Naive thymus-derived CD8-positive, alpha-beta T cell (primary cell): ENCODE measurements around the gene TSC22D1. TPM values are rescaled to one million over a fixed set of nuclear protein-coding genes. Genes with fewer than 3 reads are reported as not detected.
A peak's percentile ranks its signal among the peaks of the same experiment; 100 is the strongest.

Experiments used
- ATAC-seq, 2 donors: fragments of 150-1000 bp; cut with Tn5 transposase in 1 of 2; sonication (Bioruptor Pico), chemical (Tn5 transposase) in 1 of 2; 1 replicate in 1 of 2; 2 replicates in 1 of 2; pipeline ENCODE4 v1.10.0; 2021; ENCODE audit warnings: mild to moderate bottlenecking in 2 of 2, moderate library complexity in 2 of 2
- POLR2A ChIA-PET: fragments of 350-600 bp; sonication (Branson Sonifier 250); formaldehyde crosslinking; loops from one replicate; lab custom pipeline; 2021; ENCODE audit warnings: antibody characterized with exemption; lab: Charles Lee
- DNase-seq, 10 donors: peaks; one replicate each; pipeline versions ENCODE4 v3.0.0 to v3.0.0-alpha.2; 2020 to 2022
- H3K27ac Mint-ChIP-seq, 10 donors: one replicate each; pipeline ENCODE4 v1.8.0; 2020 to 2022; ENCODE audit warnings: mild to moderate bottlenecking in 10 of 10, mixed read lengths in 10 of 10, moderate library complexity in 4 of 10, inconsistent platforms in 1 of 10
- H3K27me3 Mint-ChIP-seq, 5 donors: one replicate each; pipeline ENCODE4 v1.8.0; 2021 to 2022; ENCODE audit warnings: mixed read lengths in 5 of 5
- H3K36me3 Mint-ChIP-seq, 3 donors: one replicate each; pipeline ENCODE4 v1.8.0; 2020 to 2022; ENCODE audit warnings: mixed read lengths in 3 of 3, mild to moderate bottlenecking in 2 of 3, inconsistent platforms in 1 of 3
- H3K4me1 Mint-ChIP-seq, 4 donors: one replicate each; pipeline ENCODE4 v1.8.0; 2021 to 2022; ENCODE audit warnings: mixed read lengths in 4 of 4
- H3K4me3 Mint-ChIP-seq, 10 donors: one replicate each; pipeline ENCODE4 v1.8.0; 2020 to 2022; ENCODE audit warnings: mild to moderate bottlenecking in 10 of 10, mixed read lengths in 10 of 10, moderate library complexity in 6 of 10, inconsistent platforms in 1 of 10
- H3K9me3 Mint-ChIP-seq, 9 donors: one replicate each; pipeline ENCODE4 v1.8.0; 2020 to 2022; ENCODE audit warnings: mixed read lengths in 9 of 9, mild to moderate bottlenecking in 3 of 9, inconsistent platforms in 1 of 9, moderate library complexity in 1 of 9
- polyA plus RNA-seq, 3 donors: library from polyadenylated mRNA; unstranded; fragments of 300-500 nt; fragmentation: Illumina TruSeq; gene quantifications; one replicate each; pipeline ENCODE4 v1.2.3, GENCODE V29; 2021
- total RNA-seq, 8 experiments: library from RNA in 2 of 8; stranded (reverse) in 2 of 8; gene quantifications; one replicate each; pipeline ENCODE4 v1.2.3 and lab custom pipeline; 2021 to 2026

Gene TSC22D1
- total and polyA plus RNA-seq, 5 experiments from 2014 or later = 4.1 to 37.7 (median 9.5) TPM

- POLR2A ChIA-PET = no interaction called here
Measured at GRCh38 chr13:44432650-44433049, 143.5 kb downstream of the TSC22D1 start.

GRCh38 chr13:44431150-44431549 lies 145.0 kb downstream of the TSC22D1 start:
- Mint-ChIP-seq H3K4me3 (no peak overlapping the region), H3K27me3 (peaks cover 0 to 6% (median 0%) of the 10 kb centered on the region in 5 donors), H3K36me3 (peaks cover 0 to 15% (median 12%) of the 10 kb centered on the region in 3 donors), H3K9me3 (no peaks in the 10 kb centered on the region), H3K27ac (no peak overlapping the region), H3K4me1 (peaks cover 5 to 18% (median 16%) of the 10 kb centered on the region in 4 donors)
- POLR2A ChIA-PET = no interaction called here
- no peak for DNase-seq
- no peak for ATAC-seq

More at GRCh38 chr13:44432650-44433049, 143.5 kb downstream of the TSC22D1 start:
- peaks cover 0 to 15% (median 8%) of the 10 kb centered on the region in 3 donors for H3K36me3 Mint-ChIP-seq
- H3K4me3 Mint-ChIP-seq = no peak overlapping the region
- no peak overlapping the region for H3K27ac Mint-ChIP-seq
- H3K27me3 Mint-ChIP-seq = peaks cover 0 to 8% (median 0%) of the 10 kb centered on the region in 5 donors
- no peaks in the 10 kb centered on the region for H3K9me3 Mint-ChIP-seq
- DNase-seq (no peak), ATAC-seq (no peak)
- H3K4me1 Mint-ChIP-seq = peaks cover 11 to 32% (median 29%) of the 10 kb centered on the region in 4 donors

GRCh38 chr13:44429311-44429710 lies 146.8 kb downstream of the TSC22D1 start:
- H3K36me3 Mint-ChIP-seq = peaks cover 0 to 11% (median 8%) of the 10 kb centered on the region in 3 donors
- POLR2A ChIA-PET = no interaction called here
- ATAC-seq (no peak), DNase-seq (no peak)
- H3K27ac Mint-ChIP-seq = no peak overlapping the region
- H3K4me3 Mint-ChIP-seq = no peak overlapping the region
- no peaks in the 10 kb centered on the region for H3K9me3 Mint-ChIP-seq
- H3K4me1 Mint-ChIP-seq = peaks cover 0 to 3% (median 1%) of the 10 kb centered on the region in 4 donors
- peaks cover 0 to 9% (median 6%) of the 10 kb centered on the region in 5 donors for H3K27me3 Mint-ChIP-seq

GRCh38 chr13:44426461-44426860 lies 149.7 kb downstream of the TSC22D1 start:
- Mint-ChIP-seq H3K4me1 (peaks cover 0 to 2% (median 0%) of the 10 kb centered on the region in 4 donors), H3K27ac (no peak overlapping the region), H3K36me3 (peaks cover 0 to 4% (median 0%) of the 10 kb centered on the region in 3 donors), H3K9me3 (no peaks in the 10 kb centered on the region), H3K27me3 (peaks cover 6 to 36% (median 18%) of the 10 kb centered on the region in 5 donors), H3K4me3 (no peak overlapping the region)
- ATAC-seq (no peak), DNase-seq (no peak)
- POLR2A ChIA-PET = no interaction called here

GRCh38 chr13:44425815-44426078 lies 150.4 kb downstream of the TSC22D1 start:
- Mint-ChIP-seq H3K4me3 (no peak overlapping the region), H3K27ac (no peak overlapping the region), H3K36me3 (peaks cover 0 to 4% (median 0%) of the 10 kb centered on the region in 3 donors), H3K27me3 (peaks cover 6 to 36% (median 18%) of the 10 kb centered on the region in 5 donors), H3K4me1 (peaks cover 0 to 2% (median 0%) of the 10 kb centered on the region in 4 donors), H3K9me3 (no peaks in the 10 kb centered on the region)
- ATAC-seq = no peak
- POLR2A ChIA-PET = interaction anchor here (0.7 kb wide), 1 partner anchor 268 kb away, joined by 3 read pairs; no protein-coding TSS in a partner anchor
- DNase-seq = no peak

- Mint-ChIP-seq H3K27me3 (peaks cover 6 to 36% (median 18%) of the 10 kb centered on the region in 5 donors), H3K9me3 (no peaks in the 10 kb centered on the region), H3K4me1 (peaks cover 0 to 2% (median 0%) of the 10 kb centered on the region in 4 donors), H3K4me3 (no peak overlapping the region), H3K27ac (no peak overlapping the region), H3K36me3 (peaks cover 0 to 4% (median 0%) of the 10 kb centered on the region in 3 donors)
- ATAC-seq (no peak), DNase-seq (no peak)
- POLR2A ChIA-PET = interaction anchor here (0.7 kb wide), 1 partner anchor 268 kb away, joined by 3 read pairs; no protein-coding TSS in a partner anchor
Measured at GRCh38 chr13:44425041-44425814, 150.9 kb downstream of the TSC22D1 start.

GRCh38 chr13:44423824-44424223 lies 152.3 kb downstream of the TSC22D1 start:
- DNase-seq (no peak), ATAC-seq (no peak)
- H3K4me3 Mint-ChIP-seq = no peak overlapping the region
- H3K9me3 Mint-ChIP-seq = no peaks in the 10 kb centered on the region
- H3K27ac Mint-ChIP-seq = peak overlapping the region in 1 of 10 donors; percentile 45
- POLR2A ChIA-PET = no interaction called here
- H3K4me1 Mint-ChIP-seq = peaks cover 0 to 2% (median 0%) of the 10 kb centered on the region in 4 donors
- H3K27me3 Mint-ChIP-seq = peaks cover 6 to 36% (median 18%) of the 10 kb centered on the region in 5 donors
- H3K36me3 Mint-ChIP-seq = peaks cover 0 to 4% (median 0%) of the 10 kb centered on the region in 3 donors

- Mint-ChIP-seq H3K4me1 (peaks cover 0 to 5% (median 0%) of the 10 kb centered on the region in 4 donors), H3K36me3 (peaks cover 0 to 4% (median 0%) of the 10 kb centered on the region in 3 donors), H3K4me3 (no peak overlapping the region), H3K27me3 (peaks cover 6 to 36% (median 18%) of the 10 kb centered on the region in 5 donors), H3K9me3 (no peaks in the 10 kb centered on the region), H3K27ac (peak overlapping the region in 1 of 10 donors; percentile 63)
- POLR2A ChIA-PET = no interaction called here
- ATAC-seq (no peak), DNase-seq (no peak)
Measured at GRCh38 chr13:44422755-44423643, 153.1 kb downstream of the TSC22D1 start.

GRCh38 chr13:44421853-44422525 lies 154.1 kb downstream of the TSC22D1 start:
- H3K27ac Mint-ChIP-seq = no peak overlapping the region
- no peaks in the 10 kb centered on the region for H3K9me3 Mint-ChIP-seq
- no peak overlapping the region for H3K4me3 Mint-ChIP-seq
- DNase-seq (no peak), ATAC-seq (no peak)
- H3K4me1 Mint-ChIP-seq = peaks cover 0 to 5% (median 0%) of the 10 kb centered on the region in 4 donors
- H3K36me3 Mint-ChIP-seq = no peaks in the 10 kb centered on the region
- POLR2A ChIA-PET = no interaction called here
- peaks cover 6 to 36% (median 18%) of the 10 kb centered on the region in 5 donors for H3K27me3 Mint-ChIP-seq

GRCh38 chr13:44420376-44421220 lies 155.5 kb downstream of the TSC22D1 start:
- POLR2A ChIA-PET = no interaction called here
- H3K36me3 Mint-ChIP-seq = no peaks in the 10 kb centered on the region

GRCh38 chr13:44417876-44418275 lies 158.3 kb downstream of the TSC22D1 start:
- POLR2A ChIA-PET = no interaction called here
- ATAC-seq (no peak), DNase-seq (no peak)
- H3K27ac Mint-ChIP-seq = no peak overlapping the region
- no peaks in the 10 kb centered on the region for H3K9me3 Mint-ChIP-seq
- H3K27me3 Mint-ChIP-seq = peaks cover 4 to 19% (median 7%) of the 10 kb centered on the region in 5 donors
- no peak overlapping the region for H3K4me3 Mint-ChIP-seq
- no peaks in the 10 kb centered on the region for H3K36me3 Mint-ChIP-seq
- H3K4me1 Mint-ChIP-seq = peaks cover 0 to 3% (median 1%) of the 10 kb centered on the region in 4 donors

More at GRCh38 chr13:44420376-44421220, 155.5 kb downstream of the TSC22D1 start:
- ATAC-seq (no peak), DNase-seq (no peak)
- H3K27me3 Mint-ChIP-seq = peaks cover 6 to 36% (median 17%) of the 10 kb centered on the region in 5 donors
- H3K9me3 Mint-ChIP-seq = no peaks in the 10 kb centered on the region
- H3K27ac Mint-ChIP-seq = no peak overlapping the region
- no peak overlapping the region for H3K4me3 Mint-ChIP-seq
- peaks cover 0 to 5% (median 0%) of the 10 kb centered on the region in 4 donors for H3K4me1 Mint-ChIP-seq
